Small intestine (tissue), 7 donors: ENCODE results near the gene CUL9. TPM values are rescaled to one million over a fixed set of nuclear protein-coding genes. Genes with fewer than 3 reads are reported as not detected.

Source experiments
- DNase-seq, 2 donors: peaks; one replicate each; pipeline versions ENCODE4 v3.0.0 to v3.0.0-alpha.2; 2013
- FAIRE-seq: peaks from 2 replicates; lab custom pipeline; 2012; peaks lifted over from hg19 to GRCh38; lab: Jason Lieb, UNC
- H3K27ac ChIP-seq, 3 donors: one replicate each; pipeline ENCODE4 v1.5.1; 2013; ENCODE audit warnings: low read length in 2 of 3, mild to moderate bottlenecking in 2 of 3, control low read depth in 1 of 3, inconsistent platforms in 1 of 3, low read depth in 1 of 3, moderate library complexity in 1 of 3
- H3K27me3 ChIP-seq, 3 donors: one replicate each; pipeline ENCODE4 v1.6.1; 2013; ENCODE audit warnings: low read length in 3 of 3, inconsistent platforms in 1 of 3; ENCODE audit not compliant: control insufficient read depth in 3 of 3, insufficient read depth in 3 of 3
- H3K36me3 ChIP-seq, 3 donors: one replicate each; pipeline ENCODE4 v1.6.1; 2013; ENCODE audit warnings: low read length in 3 of 3, inconsistent platforms in 1 of 3, low read depth in 1 of 3, mild to moderate bottlenecking in 1 of 3, moderate library complexity in 1 of 3; ENCODE audit not compliant: control insufficient read depth in 3 of 3, insufficient read depth in 2 of 3
- H3K4me1 ChIP-seq, 3 donors: one replicate each; pipeline ENCODE4 v1.6.1; 2013; ENCODE audit warnings: low read length in 2 of 3, inconsistent platforms in 1 of 3, low read depth in 1 of 3, mild to moderate bottlenecking in 1 of 3, moderate library complexity in 1 of 3; ENCODE audit not compliant: control insufficient read depth in 3 of 3, insufficient read depth in 2 of 3
- H3K4me3 ChIP-seq, 3 donors: one replicate each; pipeline ENCODE4 v1.5.1; 2013; ENCODE audit warnings: low read length in 3 of 3, control low read depth in 1 of 3, inconsistent platforms in 1 of 3, low read depth in 1 of 3, mild to moderate bottlenecking in 1 of 3, moderate library complexity in 1 of 3
- H3K9me3 ChIP-seq, 2 donors: one replicate each; pipeline ENCODE4 v1.6.1; 2013; ENCODE audit warnings: low read depth in 1 of 2, low read length in 1 of 2; ENCODE audit not compliant: control insufficient read depth in 2 of 2, insufficient read depth in 1 of 2
- WGBS, 3 donors: extraction: QIAGEN DNeasy Blood & Tissue Kit; methylation state at CpG; one replicate each; pipeline ENCODE4 v1.1.7; 2013; 5-methylcytosine and 5-hydroxymethylcytosine counted together
- polyA plus RNA-seq, 4 donors: library from polyadenylated mRNA; stranded (reverse) in 3 of 4; unstranded in 1 of 4; fragments of 200-250 nt in 3 of 4; fragments of 120-200 nt in 1 of 4; gene quantifications; one replicate each; pipeline versions ENCODE4 v1.2.1 to v1.2.3, GENCODE V29; 2013
- donor health status: healthy with polysubstance abuse.
- donor health status: control.
- donor health status: control.
- donor health status: Bipolar disorder and iron deficiency.
- donor health status: healthy.

The CUL9 gene
- polyA plus RNA-seq, 4 donors, result 22.2 to 86.2 (median 52.5) TPM

GRCh38 chr6:43246301-43247113 lies 64.5 kb downstream of the CUL9 start:
- Histone ChIP-seq H3K27me3 (peaks cover 0 to 61% (median 16%) of the 10 kb centered on the region in 3 donors), H3K9me3 (peaks cover 0 to 4% of the 10 kb centered on the region in 2 donors), H3K36me3 (no peaks in the 10 kb centered on the region), H3K4me1 (peaks cover 0 to 6% (median 0%) of the 10 kb centered on the region in 3 donors), H3K27ac (no peak overlapping the region), H3K4me3 (peak overlapping the region in 2 of 3 donors; percentile 42 to 50)
- FAIRE-seq (no peak), DNase-seq (peak in 1 of 2 donors; percentile 70)
- WGBS, 3 donors, result 22 to 25% (median 22%) methylated on average over 26 to 27 of the region's 27 CpGs

- DNase-seq (peak; percentile 82 to 89), FAIRE-seq (no peak)
- H3K9me3 ChIP-seq, result peaks cover 0 to under 1% of the 10 kb centered on the region in 2 donors
- 2 to 3% (median 2%) methylated on average over 45 to 46 of the region's 46 CpGs for WGBS, 3 donors
- peaks cover 0 to 60% (median 16%) of the 10 kb centered on the region in 3 donors for H3K27me3 ChIP-seq
- H3K36me3 ChIP-seq, result no peaks in the 10 kb centered on the region
- no peak overlapping the region for H3K27ac ChIP-seq
- H3K4me1 ChIP-seq, result peaks cover 0 to 6% (median 0%) of the 10 kb centered on the region in 3 donors
- peak overlapping the region; percentile 40 to 50 (median 42) for H3K4me3 ChIP-seq
Measured at GRCh38 chr6:43247114-43247999, 65.4 kb downstream of the CUL9 start.

GRCh38 chr6:43248101-43248500 lies 66.1 kb downstream of the CUL9 start:
- DNase-seq, result no peak
- Histone ChIP-seq H3K36me3 (peaks cover 0 to under 1% (median 0%) of the 10 kb centered on the region in 3 donors), H3K4me3 (no peak overlapping the region), H3K4me1 (peaks cover 0 to 6% (median 0%) of the 10 kb centered on the region in 3 donors), H3K9me3 (no peaks in the 10 kb centered on the region), H3K27ac (no peak overlapping the region), H3K27me3 (peaks cover 0 to 53% (median 12%) of the 10 kb centered on the region in 3 donors)
- FAIRE-seq, result no peak
- WGBS, 3 donors, result 74 to 82% (median 77%) methylated on average over 3 of the region's 3 CpGs

DNA sequence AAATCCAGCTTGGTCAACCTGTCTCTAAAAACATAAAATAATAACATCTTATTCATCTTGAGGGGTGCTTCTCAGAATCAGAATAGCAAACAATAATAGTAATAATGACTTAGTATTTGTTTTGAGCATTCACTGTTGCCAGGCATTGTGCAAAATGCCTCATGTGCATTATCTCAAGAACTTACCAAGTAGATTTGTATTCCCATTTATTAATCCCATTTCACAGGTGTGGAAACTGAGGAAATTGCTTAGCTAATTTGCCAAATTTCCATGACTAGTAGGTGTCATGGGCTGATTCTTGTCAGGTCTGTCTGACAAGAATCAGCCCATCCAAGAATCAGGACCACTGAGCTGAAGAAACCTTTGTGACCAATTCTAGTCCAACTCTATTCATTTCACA lies 66.8 kb downstream of the CUL9 start:
- Histone ChIP-seq H3K9me3 (no peaks in the 10 kb centered on the region), H3K4me3 (no peak overlapping the region), H3K36me3 (peaks cover 0 to 2% (median 0%) of the 10 kb centered on the region in 3 donors), H3K4me1 (peaks cover 0 to 6% (median 0%) of the 10 kb centered on the region in 3 donors), H3K27me3 (peaks cover 0 to 49% (median 11%) of the 10 kb centered on the region in 3 donors), H3K27ac (no peak overlapping the region)
- no peak for DNase-seq
- no peak for FAIRE-seq

- H3K36me3 ChIP-seq, result peaks cover 0 to 2% (median 0%) of the 10 kb centered on the region in 3 donors
- H3K9me3 ChIP-seq, result no peaks in the 10 kb centered on the region
- peaks cover 0 to 27% (median 0%) of the 10 kb centered on the region in 3 donors for H3K27me3 ChIP-seq
- FAIRE-seq (no peak), DNase-seq (peak; percentile 44 to 46)
- WGBS, 3 donors, result 8 to 15% (median 11%) methylated on average over 8 of the region's 8 CpGs
- no peak overlapping the region for H3K4me3 ChIP-seq
- H3K4me1 ChIP-seq, result peaks cover 0 to 6% (median 0%) of the 10 kb centered on the region in 3 donors
- H3K27ac ChIP-seq, result no peak overlapping the region
Measured at GRCh38 chr6:43250992-43251373, 69.0 kb downstream of the CUL9 start.

DNA sequence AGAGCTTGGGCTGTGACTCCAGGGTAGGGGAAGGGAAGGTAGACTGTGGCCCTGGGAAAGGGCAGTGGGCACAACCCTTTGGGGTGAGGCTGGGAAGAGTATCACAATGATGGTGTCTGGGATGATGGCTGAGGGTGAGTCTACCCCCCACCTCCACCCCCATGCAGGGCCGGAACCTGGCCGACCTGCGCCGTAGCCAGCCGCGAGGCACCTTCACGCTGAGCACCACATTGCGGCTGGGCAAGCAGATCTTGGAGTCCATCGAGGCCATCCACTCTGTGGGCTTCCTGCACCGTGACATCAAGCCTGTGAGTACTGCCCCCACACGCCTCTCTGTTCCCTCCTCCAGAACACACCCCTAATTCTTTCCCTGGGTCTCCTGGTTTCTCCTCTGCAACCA lies 71.4 kb downstream of the CUL9 start:
- Histone ChIP-seq H3K4me1 (no peaks in the 10 kb centered on the region), H3K27me3 (peaks cover 0 to 20% (median 0%) of the 10 kb centered on the region in 3 donors), H3K36me3 (peaks cover 0 to 2% (median 0%) of the 10 kb centered on the region in 3 donors), H3K9me3 (no peaks in the 10 kb centered on the region), H3K4me3 (no peak overlapping the region), H3K27ac (no peak overlapping the region)
- no peak for FAIRE-seq
- WGBS, 3 donors, result 90 to 92% (median 90%) methylated on average over 11 of the region's 11 CpGs
- no peak for DNase-seq

- WGBS, 3 donors, result 80 to 86% (median 83%) methylated on average over 15 of the region's 15 CpGs
- Histone ChIP-seq H3K27me3 (peaks cover 0 to 20% (median 0%) of the 10 kb centered on the region in 3 donors), H3K4me3 (no peak overlapping the region), H3K27ac (no peak overlapping the region), H3K9me3 (no peaks in the 10 kb centered on the region), H3K4me1 (no peaks in the 10 kb centered on the region), H3K36me3 (peaks cover 0 to 2% (median 0%) of the 10 kb centered on the region in 3 donors)
- FAIRE-seq (no peak), DNase-seq (no peak)
Measured at GRCh38 chr6:43254138-43254817, 72.3 kb downstream of the CUL9 start.
